Glomerular visceral epithelial cell (primary cell): ENCODE results near the gene DEDD2.

Experiments used
- DNase-seq: peaks from one replicate; pipeline ENCODE4 v3.0.0-alpha.2; 2016; ENCODE audit errors: extremely low spot score

DEDD2 gene

DNA sequence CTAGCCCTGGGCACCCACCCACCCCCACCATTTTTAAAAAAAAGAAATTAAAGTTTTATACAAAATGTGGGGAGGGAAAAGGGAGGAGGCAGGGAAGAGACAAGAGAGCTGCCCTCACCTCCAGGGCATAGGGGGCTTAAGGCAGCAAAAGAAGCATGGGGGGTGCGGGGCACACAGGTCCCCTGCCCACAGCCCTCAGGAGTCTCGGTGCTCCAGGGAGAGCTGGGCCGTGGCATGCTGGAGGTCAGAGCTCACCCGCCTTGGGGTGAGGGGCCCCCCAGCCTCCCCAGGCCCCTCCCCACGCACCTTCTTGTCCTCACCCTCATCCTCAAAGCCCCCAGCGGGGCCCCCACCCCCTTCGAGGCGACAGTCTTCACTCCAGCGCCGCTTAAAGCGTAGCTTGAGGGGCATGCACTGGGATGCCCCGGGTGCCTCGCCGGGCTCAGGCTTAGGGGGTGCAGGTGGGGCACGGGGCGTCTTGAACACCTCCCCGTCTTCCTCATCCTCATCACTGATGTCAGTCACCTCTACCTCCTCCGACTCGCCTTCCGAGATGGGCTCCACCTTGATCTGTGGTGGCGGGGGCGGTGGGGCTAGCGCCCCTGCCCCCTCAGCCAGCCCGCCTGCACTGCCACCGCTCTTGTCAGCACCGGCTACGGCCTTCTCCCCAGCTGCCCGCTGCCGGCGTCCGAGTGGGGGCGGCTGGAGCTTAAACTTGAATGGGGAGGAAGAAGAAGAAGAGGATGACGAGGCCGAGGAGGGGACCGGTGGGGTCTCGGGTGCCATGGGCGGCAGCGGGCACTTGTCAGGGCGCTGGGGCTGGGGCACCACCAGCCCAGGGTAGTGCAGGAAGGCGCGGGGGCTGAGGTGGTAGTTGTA lies 31.0 kb upstream of the DEDD2 start:
- DNase-seq: no peak

DNA sequence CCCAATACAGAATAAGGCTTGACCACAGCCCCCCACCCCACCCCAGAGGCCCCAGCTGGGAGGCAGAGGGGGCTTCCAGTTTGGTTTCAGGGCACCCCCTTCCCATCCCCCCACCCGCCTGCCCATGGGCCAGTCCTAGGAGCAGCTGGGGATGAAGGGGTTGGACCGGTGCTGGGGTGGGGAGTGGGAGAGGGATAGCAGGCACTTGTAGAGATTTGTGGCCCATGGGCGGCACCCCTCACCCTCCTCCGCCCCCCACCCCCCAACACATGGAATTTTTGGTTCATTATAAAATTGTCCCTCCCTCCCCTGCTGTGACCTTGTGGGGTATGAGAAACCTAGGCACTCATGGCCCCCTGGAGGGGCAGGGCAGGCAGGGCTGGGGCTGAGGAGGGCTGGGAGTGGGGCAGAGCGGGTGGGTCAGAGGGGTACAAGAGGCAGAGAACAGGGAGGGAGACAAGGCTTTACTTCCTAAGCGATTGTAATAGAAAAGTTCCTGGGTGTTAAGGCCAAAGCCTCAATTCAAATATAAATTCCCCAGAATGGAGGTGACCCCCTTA lies 30.2 kb upstream of the DEDD2 start:
- DNase-seq: no peak

DNA sequence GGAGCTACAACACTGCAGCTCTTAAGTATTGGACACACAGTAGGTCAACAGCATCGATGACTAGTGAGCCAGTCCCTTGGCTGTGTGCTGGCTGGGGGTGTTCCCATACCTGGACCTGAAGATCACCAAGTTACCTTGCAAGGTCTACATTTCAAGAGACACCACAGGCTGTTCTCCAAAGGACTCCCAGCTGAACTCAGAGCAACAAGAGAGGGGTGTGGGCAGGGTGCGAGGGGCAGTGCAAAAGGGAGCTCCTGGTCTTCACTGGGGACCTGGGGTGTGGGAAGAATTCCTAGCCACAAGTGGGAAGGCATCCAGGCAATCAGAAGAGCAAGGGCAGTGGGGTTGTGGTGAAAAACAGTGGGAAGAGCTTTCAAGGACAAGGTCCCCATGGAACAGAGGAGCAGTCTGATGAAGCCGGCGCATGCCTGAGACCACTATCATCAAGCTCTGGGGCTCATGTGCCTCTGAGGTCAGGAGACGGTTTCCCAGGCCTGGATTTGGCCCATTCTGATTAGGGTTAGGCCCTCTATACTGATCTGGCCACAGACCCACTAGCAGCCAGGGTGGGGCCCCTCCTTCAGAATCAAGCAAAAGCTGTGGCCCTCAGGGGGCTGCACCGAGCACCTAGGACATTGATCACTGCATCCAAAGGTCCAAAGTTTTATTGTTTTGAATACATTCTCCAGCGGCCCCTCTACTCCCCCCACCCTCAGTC lies 29.6 kb upstream of the DEDD2 start:
- peak; percentile 16 for DNase-seq

DNA sequence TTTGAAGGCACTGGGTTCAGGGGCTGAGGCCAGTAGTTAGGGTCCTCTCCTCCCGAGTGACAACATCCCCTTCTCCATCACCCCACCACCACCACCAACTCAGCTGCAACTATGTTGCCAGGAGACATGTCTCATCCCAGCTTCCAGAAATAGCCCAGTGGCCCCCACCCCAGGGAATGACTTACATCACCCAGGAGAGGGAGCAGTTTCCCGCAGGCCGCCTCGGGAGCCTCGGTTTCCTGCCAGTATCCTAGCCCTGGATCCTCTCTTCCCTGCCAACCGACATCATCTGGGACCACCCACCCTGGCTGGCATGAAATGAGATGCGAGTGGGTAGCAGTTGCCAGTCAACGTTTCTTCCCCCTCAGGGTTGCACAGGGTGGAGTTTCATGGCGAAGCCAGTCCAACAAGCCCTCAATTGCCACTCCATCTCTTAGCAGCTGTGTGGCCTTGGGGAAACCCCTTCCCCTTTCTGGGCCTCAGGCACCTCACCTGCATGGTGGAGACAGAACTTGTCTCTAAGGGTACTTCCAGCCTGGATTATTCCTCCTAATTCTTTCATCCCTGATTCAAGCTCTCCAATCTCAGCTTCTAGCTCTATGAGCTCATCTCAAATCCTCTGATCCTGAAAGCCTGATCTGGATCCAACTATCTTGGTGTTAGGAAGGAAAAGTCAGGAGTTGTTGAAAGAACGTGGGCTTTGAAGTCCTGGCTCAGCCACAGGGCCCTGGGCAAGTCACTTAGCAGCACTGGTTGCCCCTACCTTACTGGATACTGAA lies 28.9 kb upstream of the DEDD2 start:
- DNase-seq: peak; percentile 78

DNA sequence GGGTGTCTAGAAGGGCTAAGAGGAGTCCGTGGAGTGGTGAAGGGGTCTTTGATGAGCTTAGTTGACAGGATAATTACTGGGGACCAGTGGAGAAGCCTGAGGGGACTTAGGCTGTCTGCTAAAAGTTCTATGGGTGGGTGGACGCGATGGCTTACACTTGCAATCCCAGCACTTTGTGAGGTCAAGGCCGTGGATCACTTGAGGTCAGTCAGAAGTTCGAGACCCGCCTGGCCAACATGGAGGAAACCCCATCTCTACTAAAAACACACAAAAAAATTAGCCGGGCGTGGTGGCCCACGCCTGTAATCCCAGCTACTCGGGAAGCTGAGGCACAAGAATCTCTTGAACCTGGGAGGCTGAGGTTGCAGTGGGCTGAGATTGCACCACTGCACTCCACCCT lies 27.8 kb upstream of the DEDD2 start:
- no peak for DNase-seq

DNA sequence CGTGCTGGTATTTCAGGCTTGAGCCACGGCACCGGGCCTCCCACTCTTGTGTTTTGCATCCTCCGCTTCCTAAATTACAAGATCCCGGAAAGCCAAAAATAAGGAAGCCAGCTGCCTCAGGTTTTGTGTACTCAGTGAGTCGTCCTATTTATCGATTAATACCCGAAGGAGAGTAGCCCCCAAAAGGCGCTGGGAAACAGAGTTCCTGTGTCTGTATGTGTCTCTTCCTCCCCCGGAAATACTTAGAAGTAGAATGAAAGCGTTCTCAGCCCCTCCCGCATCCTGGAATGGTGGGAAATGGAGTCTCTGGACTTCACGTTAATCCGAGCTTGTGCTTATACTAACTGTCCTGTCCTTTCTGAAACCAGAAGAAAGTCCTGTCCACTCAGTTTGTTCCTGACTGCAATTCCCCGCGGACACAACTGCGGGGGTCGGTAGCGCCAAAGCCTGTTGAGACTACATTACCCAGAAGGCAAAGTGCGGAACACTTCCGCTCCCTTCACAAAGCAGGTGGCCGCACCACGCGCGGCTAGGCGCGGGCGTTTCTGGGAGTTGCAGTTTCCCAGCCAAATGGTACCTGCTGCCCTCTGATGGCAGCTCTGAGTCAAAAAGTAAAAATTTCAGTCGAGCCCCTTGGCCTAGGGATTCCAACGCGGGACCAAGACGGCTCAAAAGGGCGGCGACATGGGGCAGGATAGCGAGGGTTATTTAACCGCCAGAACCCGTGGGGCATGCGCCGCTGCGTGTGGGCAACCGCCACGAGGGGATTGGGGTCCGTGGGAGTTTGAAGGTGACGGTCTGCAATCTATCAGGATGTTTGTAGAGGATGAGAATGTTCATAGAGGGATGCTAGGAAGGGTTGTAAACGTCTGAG lies 27.1 kb upstream of the DEDD2 start:
- DNase-seq: peak; percentile 95

DNA sequence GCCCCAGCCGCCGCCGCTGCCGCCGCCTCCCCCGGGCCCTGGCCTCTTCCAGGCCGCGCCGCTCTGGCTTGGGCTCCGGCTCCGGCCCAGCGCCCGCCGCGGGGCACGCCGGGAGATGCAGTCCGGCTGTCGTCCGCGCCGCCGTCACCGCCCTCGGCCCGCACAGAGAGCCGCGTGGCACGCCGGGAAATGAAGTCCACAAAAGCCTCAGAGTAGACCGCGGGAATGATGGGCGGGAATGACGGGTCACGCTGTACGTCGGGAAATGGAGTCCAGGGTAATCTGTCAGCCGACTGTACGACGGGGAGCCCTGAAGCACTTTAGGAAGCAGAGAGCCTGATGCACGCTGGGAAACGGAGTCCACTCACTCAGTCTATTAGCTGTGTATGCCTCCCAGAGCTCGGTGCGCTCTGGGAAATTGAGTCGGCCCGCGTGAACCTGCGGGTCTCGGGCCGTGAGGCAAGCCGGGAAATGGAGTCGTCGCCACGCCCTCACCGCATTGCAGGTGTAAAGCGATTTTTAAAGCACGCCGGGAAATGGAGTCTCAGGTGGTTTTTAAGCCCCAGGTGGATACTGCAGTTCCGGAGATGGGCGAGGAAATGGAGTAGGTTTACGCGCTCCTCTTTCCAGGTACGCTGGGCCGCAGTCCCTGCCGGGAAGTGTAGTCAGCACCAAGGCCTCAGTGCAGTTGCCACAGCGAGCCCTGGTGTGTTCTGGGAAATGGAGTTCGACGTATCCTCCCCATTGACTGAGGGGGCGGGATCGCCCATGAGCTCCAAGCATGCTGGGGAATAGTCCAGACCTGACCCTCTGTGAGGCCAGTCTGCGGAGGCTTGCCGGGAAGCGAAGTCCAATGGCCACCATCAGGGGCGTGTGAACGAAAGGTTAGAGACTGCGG lies 25.3 kb upstream of the DEDD2 start, which contains the start of gene GSK3A:
Gene GSK3A, minus strand, starts transcription at position 91 of the 898 bp plus-strand sequence. CDS start 137 bp downstream, outside the sequence.
- DNase-seq: peak; percentile 99

DNA sequence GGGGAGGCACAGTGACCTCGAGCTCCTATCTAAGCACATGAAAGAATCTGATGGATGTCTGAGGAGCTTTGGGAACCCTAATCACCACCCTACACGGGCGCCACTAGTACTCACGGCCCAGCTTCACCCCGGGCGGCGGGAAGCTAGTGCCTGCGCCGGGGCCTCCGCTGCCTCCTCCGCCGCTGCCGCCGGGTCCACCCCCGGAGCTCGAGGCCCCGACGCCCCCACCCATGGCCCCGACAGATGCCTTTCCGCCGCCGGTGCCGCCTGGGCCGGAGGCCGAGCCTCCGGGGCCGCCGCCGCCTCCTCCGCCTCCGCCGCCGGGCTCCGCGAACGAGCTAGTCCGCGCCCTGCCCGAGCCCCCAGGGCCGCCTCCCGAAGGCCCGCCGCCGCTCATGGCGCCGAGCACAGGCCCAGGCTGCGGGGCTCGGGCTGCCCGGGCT lies 24.6 kb upstream of the DEDD2 start:
- DNase-seq: no peak

DNA sequence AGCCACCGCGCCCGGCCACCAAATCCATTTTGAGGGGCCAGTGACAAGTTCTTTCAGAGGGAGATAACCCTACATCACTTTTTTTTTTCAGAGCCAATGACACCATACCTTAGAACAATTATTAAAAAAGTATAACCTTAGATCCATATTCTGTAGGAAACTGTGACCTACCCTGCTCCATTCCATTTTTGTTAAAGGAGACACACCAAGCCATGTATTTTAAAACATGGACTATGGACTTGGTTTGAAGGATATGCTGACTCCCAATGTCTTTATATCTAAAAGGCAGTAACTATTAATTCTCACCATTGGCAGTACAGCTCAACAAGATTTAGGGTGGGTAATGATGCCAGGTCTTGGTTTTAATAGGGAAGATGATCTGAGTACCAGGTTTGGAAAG lies 23.8 kb upstream of the DEDD2 start:
- DNase-seq: no peak

DNA sequence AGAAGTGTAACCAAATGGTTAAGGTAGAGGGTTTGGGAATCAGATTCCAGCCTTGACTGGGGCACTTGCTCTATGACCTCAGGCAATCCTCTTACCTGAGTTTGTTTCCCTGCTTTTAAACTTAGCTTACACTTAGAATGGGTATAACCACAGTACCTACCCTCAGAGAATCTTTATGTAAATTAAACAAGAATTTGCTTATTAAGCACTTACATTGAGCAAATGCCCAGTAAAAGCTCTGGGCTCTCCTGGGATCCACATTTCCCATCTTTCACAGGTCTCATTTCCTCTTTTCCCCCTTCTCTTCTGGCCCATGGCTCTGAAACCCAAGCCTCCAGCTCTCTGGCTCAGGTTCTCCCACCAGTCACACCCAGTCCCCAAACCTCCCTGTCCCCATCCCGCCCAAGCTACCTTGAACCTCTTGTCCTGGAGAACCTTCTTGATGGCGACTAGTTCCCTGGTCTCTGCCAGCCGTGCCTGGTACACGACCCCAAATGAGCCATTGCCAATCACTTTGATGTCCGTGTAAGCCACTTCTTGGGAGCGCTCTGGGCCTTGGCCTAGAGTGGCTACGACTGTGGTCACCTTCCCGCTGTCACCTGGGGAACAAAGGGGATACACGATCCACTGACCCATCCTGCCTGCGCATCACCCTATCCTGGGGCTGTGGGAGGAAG lies 22.2 kb upstream of the DEDD2 start:
- DNase-seq: no peak

DNA sequence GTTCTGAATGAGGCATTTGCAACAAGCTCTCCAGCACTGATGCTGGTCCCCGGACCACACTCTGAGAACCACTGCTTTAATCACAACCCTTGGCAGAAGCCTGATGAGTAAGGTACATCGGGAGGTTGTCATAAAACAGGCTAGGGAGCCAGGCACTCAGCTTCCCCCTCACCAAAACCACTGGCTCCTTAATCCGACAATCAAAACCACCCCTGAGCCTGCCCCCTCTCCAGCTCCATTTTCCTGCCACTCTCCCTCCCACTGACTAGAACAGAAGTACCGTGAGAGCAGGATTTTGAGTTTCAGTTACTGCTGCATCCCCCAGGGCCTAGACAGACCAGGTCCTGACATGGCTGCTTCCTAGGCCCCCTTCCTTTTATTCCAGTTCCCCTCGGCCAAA lies 17.7 kb upstream of the DEDD2 start:
- no peak for DNase-seq

DNA sequence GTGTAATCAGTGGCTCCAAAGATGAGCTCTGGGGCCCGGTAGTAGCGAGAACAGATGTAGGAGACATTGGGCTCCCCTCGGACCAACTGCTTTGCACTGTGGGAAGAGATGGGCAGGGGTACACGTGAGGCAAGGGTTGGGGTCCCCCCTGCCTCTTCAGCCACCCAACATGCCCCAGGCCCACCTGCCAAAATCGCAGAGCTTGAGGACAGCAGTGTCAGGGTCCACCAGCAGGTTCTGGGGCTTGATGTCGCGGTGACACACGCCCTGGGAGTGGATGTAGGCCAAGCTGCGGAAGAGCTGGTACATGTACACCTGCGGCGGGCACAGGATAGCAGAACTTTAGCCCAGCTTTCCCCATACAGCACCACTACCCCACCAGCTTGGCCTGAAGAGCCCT lies 16.9 kb upstream of the DEDD2 start:
- DNase-seq: no peak

DNA sequence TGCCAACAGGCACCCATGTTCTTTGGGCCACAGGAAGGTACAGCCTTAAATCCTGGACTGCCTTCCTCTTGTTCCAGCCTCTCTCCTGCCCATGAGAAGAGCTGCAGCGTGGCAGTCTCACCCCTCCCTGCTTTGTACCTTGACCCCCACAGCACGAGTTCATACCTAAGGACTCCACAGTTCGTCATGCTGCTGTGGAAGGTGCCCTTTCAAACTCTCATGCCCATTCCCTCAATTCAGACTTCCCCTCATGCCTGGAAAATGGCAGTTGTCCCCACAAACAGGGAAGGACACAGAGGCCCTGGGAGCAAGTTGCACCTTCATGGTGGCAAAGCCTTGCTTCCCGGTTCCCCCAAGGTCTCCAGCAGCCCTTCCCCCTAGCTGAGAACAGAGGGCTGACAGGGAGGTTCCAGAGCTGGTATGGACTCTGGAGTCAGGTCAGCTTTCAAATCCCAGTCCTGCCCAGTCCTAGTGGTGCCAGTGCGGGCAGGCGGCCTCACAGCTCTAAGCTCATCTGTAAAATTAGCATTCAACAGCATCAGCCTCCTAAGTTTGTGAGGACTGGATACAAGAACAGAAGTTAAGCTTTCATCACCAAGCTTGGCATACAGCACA lies 16.3 kb upstream of the DEDD2 start:
- no peak for DNase-seq

DNA sequence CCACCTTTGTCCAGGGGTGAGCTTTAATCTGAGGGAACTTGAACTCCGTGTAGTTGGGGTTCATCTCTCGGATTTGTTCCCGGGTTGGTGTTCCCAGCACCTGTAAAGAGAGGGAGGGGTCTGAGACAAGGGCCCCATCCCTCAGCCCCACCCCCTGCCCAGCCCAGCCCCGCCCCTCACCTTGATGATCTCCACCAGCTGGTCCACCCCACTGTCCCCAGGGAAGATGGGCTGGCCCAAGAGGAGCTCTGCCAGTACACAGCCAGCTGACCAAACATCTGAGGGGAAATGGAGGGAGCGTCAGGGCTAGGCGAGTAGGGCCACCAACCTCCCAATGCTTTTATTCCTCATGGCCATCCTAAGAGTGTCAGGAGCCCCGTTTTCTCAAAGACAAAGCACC lies 15.6 kb upstream of the DEDD2 start:
- no peak for DNase-seq

DNA sequence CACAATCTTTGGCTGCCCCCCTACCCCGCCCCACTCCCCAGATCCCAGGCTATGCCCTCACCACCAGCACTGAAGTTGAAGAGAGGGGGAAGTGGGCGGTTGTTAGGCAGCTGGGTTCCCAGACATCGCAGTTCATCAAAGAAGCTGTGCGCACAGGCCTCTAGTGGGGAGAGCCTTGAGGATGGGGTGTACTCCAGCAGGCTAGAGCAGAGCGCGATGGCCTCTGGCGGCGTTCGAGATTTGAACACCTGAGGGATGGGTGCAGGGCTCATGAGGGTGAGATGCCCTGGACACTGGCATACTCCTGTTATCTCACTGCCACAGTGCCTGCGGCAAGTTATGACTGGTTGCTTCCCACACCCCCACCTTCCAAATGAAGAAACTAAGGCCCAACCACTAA lies 15.0 kb upstream of the DEDD2 start:
- no peak for DNase-seq

DNA sequence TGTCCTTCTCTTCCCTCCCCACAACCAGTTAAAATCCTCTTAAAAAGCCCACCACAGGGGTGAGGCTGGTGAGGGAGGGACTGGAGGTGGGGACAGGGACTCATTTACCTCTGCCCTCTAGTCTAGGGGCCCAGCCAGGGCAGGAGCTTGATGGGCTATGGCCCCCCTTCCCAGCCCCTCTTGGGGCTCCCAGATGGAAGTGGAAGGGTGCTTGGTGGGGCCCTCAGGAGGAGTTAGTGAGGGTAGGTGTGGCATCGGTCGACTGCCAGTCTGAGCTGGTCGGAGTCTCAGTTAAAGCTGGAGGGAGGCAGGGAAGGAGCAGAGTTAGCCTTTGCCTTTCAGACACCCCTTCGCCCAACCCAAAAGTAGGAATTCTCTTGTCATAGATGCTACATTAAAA lies 13.1 kb upstream of the DEDD2 start:
- DNase-seq: no peak

DNA sequence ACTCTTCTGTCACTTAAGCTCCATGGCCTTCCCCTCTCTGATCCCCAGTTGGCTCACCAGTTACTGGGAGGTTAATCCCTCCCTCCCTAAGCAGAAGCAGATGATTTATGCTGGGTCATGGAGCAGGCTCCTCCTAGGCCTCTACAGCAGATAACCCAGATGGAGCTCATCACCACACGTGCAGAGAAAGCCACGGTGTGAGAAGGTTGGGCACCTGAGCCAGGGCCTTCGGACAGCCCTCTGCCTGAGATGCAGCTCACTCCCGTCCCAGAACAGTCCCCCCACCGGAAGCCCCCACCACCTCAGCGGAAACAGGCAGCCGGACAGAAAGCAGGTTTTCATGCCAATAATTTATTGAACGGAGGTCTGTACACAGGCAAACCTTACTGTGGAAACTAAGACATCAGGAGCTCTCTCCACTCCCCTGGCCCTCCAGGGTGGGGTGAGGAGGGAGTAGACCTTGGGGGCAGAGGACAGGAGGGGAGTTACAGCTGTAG lies 12.4 kb upstream of the DEDD2 start:
- DNase-seq: no peak

DNA sequence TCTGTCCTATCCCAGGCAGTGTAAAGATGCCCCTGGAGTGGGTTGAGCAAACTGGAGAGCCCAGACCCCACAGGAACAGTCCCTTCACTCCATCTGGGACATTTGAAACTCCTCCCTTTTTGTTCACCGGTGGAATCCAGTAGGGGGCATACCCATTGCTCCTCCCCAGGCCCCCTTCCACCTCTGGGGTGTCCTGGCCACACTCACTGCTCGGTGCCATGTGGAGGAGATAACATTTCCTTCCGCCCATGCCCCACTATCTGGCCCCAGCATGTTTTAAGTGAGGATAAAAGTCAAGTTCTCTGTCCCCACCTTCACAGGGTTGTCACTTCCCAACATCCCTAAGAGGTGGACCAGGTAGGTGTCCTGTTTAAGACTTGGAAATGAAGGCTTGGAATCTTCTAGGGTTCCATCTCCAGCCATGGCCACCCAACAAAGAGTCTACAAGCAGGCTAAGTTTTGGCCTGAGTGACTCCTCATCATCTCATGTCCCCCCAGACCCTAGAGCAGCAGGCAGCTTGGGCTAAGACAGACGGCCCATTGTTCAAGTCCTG lies 11.9 kb upstream of the DEDD2 start:
- no peak for DNase-seq
